Measurements from ENCODE around the gene PTPRM.

GRCh38 chr18:8396254-8396653, 829.1 kb downstream of the PTPRM start:
- TF ChIP-seq, protein P1, sequence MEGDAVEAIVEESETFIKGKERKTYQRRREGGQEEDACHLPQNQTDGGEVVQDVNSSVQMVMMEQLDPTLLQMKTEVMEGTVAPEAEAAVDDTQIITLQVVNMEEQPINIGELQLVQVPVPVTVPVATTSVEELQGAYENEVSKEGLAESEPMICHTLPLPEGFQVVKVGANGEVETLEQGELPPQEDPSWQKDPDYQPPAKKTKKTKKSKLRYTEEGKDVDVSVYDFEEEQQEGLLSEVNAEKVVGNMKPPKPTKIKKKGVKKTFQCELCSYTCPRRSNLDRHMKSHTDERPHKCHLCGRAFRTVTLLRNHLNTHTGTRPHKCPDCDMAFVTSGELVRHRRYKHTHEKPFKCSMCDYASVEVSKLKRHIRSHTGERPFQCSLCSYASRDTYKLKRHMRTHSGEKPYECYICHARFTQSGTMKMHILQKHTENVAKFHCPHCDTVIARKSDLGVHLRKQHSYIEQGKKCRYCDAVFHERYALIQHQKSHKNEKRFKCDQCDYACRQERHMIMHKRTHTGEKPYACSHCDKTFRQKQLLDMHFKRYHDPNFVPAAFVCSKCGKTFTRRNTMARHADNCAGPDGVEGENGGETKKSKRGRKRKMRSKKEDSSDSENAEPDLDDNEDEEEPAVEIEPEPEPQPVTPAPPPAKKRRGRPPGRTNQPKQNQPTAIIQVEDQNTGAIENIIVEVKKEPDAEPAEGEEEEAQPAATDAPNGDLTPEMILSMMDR (IDR thresholded peaks at IDR 0.05; ENCODE audit: insufficient read depth, low read length, poor library complexity, severe bottlenecking) = no peak
- no peak for TF ChIP-seq EZH2phosphoT487 (conservative IDR thresholded peaks at IDR 0.05; ENCODE audit: low read length)

Measured in SU-DHL-6 (cell line).